HG02885 (cell line): Measurements from ENCODE around the gene TCF23.

Experiments
- ATAC-seq: cut with Tn5 transposase; IDR thresholded peaks from one replicate; pipeline ENCODE4 v1.9.1; 2021; ENCODE audit warnings: mild to moderate bottlenecking; ENCODE audit not compliant: unreplicated experiment, poor library complexity

Gene TCF23

GRCh38 chr2:27127883-27128667, 20.7 kb upstream of the TCF23 start:
- ATAC-seq = no peak

- ATAC-seq = no peak
These were observed 19.9 kb upstream of the TCF23 start for GRCh38 chr2:27128668-27129571.

- ATAC-seq = no peak
These were observed 18.4 kb upstream of the TCF23 start for GRCh38 chr2:27130396-27130795.

GRCh38 chr2:27131429-27131828, 17.4 kb upstream of the TCF23 start:
- ATAC-seq = no peak

GRCh38 chr2:27133195-27133875, 15.5 kb upstream of the TCF23 start:
- no peak for ATAC-seq

- peak; percentile 91 for ATAC-seq
These were observed 14.7 kb upstream of the TCF23 start, which contains the start of gene PREB for GRCh38 chr2:27133905-27134780. Gene PREB (minus strand): TSS chr2:27134636. CDS start chr2:27134421, 215 bp downstream.

GRCh38 chr2:27134781-27135477, 13.9 kb upstream of the TCF23 start:
- no peak for ATAC-seq

- ATAC-seq = no peak
These were observed 13.3 kb upstream of the TCF23 start for GRCh38 chr2:27135478-27135955.

GRCh38 chr2:27136751-27137150, 12.1 kb upstream of the TCF23 start:
- no peak for ATAC-seq

- no peak for ATAC-seq
These were observed 11.4 kb upstream of the TCF23 start for GRCh38 chr2:27137322-27137935.

- ATAC-seq = no peak
These were observed 10.7 kb upstream of the TCF23 start for GRCh38 chr2:27138111-27138510.

GRCh38 chr2:27139310-27139709, 9.5 kb upstream of the TCF23 start, which contains the start of gene PRR30:
Gene PRR30 (minus strand): TSS chr2:27139410. CDS start chr2:27138329, 1,081 bp downstream.
- ATAC-seq = no peak

GRCh38 chr2:27143285-27143684, 5.5 kb upstream of the TCF23 start:
- ATAC-seq = no peak

- no peak for ATAC-seq
These were observed 3.1 kb upstream of the TCF23 start for GRCh38 chr2:27145682-27146081.

GRCh38 chr2:27147935-27148334, 869 bp upstream of the TCF23 start:
- no peak for ATAC-seq

- ATAC-seq = no peak
These were observed 984 bp downstream of the TCF23 start for GRCh38 chr2:27149570-27150405.

GRCh38 chr2:27150639-27151230, 1.9 kb downstream of the TCF23 start:
- ATAC-seq = no peak
